ENCODE measurements around the gene ALAS1.

Gene ALAS1

DNA sequence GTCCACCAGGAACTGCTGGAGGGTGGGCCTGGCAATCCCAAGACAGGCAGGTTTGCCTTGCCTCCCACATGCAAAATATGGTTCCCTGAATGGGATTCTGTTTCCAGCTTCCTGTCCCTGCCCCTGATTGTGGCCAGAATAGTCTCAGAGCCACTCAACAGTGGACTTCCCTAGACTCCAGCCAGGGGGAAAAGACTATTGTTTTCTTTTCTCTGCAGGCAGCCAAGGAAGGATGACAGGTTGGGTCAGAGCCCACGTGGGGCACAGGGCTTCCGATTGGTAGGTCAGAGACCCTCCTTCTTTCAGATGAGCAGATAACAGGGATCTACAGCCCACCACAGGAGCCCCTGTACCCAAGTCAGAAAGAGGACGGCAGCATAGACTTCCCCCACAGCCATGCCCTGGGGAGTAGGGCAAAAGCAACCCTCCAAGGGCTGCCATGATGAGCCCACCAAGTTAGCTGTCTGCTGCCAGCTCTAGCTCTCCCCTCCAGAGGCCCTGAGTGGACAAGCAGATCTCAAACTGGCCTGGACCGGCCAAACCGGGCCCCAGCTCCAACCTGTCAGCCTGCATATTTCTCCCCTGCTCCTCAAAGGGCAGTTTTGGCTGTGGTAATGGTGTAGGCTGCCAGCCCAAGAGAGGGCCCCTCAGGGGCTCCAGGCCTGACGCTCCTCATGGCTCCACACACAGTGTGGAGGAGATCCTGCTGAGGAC lies 21.1 kb downstream of the ALAS1 start:
- H3K4me1 ChIP-seq (ENCODE audit: control insufficient read depth, insufficient read depth, low read length): peaks cover 63% of the 10 kb centered on the region

DNA sequence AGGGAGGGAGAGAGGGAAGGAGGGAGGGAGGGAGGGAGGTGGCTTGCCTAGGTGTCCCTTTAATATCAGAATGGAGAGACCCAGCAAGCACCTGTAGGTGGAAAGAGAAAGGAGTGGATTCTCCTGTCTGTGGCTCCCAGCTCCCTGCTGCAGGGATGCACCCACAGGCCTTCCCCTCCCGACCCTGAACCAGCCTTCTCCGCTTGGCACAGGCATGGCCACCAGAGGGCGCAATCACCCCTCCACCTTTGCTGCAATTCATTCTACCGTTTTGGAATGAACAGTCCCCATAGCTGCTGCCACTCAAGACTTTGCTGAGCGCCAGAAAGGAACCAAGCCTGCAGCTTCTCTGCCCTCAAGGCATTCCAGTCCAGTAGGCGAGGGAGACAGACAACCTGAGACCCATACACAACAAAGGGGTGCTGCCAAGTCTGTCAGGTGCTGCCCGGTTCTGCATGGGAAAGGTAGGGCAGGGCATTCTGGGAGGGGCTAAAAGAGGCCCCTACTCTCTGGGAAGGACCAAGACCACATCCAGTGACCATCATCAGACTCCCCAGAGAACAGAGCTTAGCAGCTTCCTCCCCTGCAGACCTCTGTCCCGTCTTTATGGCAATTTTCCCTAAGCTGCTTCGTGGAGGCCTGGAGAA lies 22.5 kb downstream of the ALAS1 start:
- no peaks in the 10 kb centered on the region for H3K27me3 ChIP-seq (ENCODE audit: control insufficient read depth, insufficient read depth, low read length)
- no peaks in the 10 kb centered on the region for H3K36me3 ChIP-seq (ENCODE audit: control insufficient read depth, insufficient read depth, low read length)
- peaks cover 51% of the 10 kb centered on the region for H3K4me1 ChIP-seq (ENCODE audit: control insufficient read depth, insufficient read depth, low read length)
- no peaks in the 10 kb centered on the region for H3K9me3 ChIP-seq (ENCODE audit: control insufficient read depth, low read length)
- no peak overlapping the region for H3K9ac ChIP-seq (ENCODE audit: low read length)
- no peak overlapping the region for H3K4me3 ChIP-seq (ENCODE audit: low read length)

More for the DNA sequence above, 21.1 kb downstream of the ALAS1 start:
- Histone ChIP-seq H3K27me3 (ENCODE audit: control insufficient read depth, insufficient read depth, low read length) (no peaks in the 10 kb centered on the region), H3K4me3 (ENCODE audit: low read length) (no peak overlapping the region), H3K36me3 (ENCODE audit: control insufficient read depth, insufficient read depth, low read length) (peaks cover 7% of the 10 kb centered on the region), H3K9me3 (ENCODE audit: control insufficient read depth, low read length) (no peaks in the 10 kb centered on the region), H3K9ac (ENCODE audit: low read length) (no peak overlapping the region)

DNA sequence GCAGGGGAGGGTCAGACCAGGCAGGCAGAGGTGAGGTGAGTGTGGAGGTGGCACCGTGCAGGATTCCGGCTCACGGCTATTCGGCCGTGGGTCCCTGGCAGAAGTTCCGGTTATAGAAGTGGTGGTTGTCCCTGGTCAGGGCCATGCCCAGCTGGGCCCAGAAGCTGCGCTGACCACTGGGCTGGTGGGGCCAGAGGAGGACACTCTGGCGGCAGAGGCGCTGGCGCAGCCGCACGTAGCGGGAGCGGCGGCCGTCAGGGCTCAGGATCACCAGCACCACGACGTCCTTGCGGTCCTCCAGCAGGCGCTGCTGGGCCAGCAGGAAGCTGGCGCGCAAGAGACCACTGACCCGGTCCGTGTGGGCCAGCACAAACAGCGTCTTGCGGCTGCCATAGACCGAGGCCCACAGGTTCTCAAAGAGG lies 23.2 kb downstream of the ALAS1 start:
- peaks cover 45% of the 10 kb centered on the region for H3K4me1 ChIP-seq (ENCODE audit: control insufficient read depth, insufficient read depth, low read length)
- H3K9ac ChIP-seq (ENCODE audit: low read length): no peak overlapping the region
- H3K4me3 ChIP-seq (ENCODE audit: low read length): no peak overlapping the region
- H3K9me3 ChIP-seq (ENCODE audit: control insufficient read depth, low read length): no peaks in the 10 kb centered on the region
- H3K36me3 ChIP-seq (ENCODE audit: control insufficient read depth, insufficient read depth, low read length): no peaks in the 10 kb centered on the region
- no peaks in the 10 kb centered on the region for H3K27me3 ChIP-seq (ENCODE audit: control insufficient read depth, insufficient read depth, low read length)

DNA sequence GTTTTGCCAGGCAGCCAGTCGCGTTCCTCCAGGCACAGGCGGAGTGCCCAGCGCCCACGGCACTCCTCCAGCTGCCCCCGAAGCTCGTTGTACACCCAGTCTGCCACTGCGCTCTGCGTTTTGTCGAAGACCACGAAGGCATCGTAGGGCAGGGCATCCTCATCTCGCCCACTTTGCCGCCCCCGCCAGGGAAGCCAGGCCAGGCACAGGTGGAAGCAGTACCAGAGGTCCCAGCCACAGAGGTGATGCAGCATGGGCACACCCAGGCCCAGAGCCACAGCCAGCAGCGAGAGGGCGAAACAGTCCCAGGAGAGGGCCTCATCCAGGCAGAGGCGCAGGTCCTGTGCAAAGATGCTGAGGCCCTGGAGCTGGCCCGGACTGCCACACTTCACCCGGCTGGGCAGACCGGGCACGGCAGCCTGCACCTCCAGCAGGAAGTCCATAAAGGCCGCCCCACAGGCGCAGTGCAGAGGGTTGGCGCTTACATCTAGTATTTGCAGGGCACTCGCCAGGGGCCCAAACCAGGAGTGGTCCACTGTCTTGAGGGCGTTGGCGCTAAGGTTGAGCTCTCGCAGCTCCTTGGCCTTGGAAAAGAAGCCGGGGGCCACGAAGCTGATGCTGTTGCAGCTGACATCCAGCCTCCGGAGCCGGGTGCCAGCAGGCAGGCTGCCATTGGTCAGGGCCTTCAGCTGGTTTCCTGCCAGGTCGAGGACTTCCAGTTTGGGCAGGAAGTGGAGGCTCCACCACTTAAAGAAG lies 23.8 kb downstream of the ALAS1 start:
- Histone ChIP-seq H3K4me3 (ENCODE audit: low read length) (no peak overlapping the region), H3K9me3 (ENCODE audit: control insufficient read depth, low read length) (no peaks in the 10 kb centered on the region), H3K27me3 (ENCODE audit: control insufficient read depth, insufficient read depth, low read length) (no peaks in the 10 kb centered on the region), H3K9ac (ENCODE audit: low read length) (no peak overlapping the region), H3K4me1 (ENCODE audit: control insufficient read depth, insufficient read depth, low read length) (peaks cover 39% of the 10 kb centered on the region), H3K36me3 (ENCODE audit: control insufficient read depth, insufficient read depth, low read length) (no peaks in the 10 kb centered on the region)

DNA sequence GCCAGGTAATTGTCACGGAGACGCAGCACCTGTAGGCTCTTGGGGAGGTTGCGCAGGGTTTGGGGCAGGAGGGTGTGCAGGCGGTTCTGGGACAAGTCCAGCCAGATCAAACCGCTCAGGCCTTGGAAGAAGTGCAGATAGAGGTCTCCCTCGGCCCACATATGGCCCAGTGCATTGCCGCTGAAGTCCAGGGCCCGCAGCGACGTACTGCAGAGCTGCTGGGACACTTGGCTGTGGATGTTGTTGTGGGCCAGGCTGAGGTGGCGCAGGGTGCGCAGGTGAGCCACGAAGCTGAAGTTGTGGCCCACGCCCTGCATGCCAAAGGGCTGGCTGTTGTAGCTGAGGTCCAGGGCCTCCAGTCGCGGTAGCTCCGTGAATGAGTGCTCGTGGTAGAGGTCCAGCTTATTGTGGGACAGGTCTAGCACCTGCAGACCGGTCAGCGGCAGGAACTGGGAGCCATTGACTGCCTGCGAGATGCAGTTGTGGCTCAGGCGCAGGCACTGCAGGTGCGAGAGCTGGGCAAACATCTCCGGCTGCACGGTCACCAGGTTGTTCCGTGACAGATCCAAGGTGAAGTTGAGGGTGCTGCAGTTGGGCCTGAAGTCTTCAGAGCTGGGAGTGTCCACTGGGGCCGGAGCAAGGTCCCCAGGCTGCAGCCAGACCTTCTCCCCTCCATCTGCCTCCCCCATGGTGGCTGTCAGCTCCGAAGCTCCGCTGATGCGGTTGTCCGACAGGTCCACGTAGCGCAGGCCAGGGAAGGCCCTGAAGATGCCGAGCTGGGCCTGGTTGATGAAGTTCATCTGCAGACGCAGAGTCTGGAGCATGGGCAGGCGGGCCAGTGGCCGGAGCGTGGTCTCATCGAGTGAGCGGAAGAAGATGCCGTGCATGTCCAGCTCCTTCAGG lies 24.6 kb downstream of the ALAS1 start:
- no peaks in the 10 kb centered on the region for H3K27me3 ChIP-seq (ENCODE audit: control insufficient read depth, insufficient read depth, low read length)
- H3K9ac ChIP-seq (ENCODE audit: low read length): no peak overlapping the region
- H3K9me3 ChIP-seq (ENCODE audit: control insufficient read depth, low read length): no peaks in the 10 kb centered on the region
- peaks cover 32% of the 10 kb centered on the region for H3K4me1 ChIP-seq (ENCODE audit: control insufficient read depth, insufficient read depth, low read length)
- H3K36me3 ChIP-seq (ENCODE audit: control insufficient read depth, insufficient read depth, low read length): no peaks in the 10 kb centered on the region
- no peak overlapping the region for H3K4me3 ChIP-seq (ENCODE audit: low read length)

DNA sequence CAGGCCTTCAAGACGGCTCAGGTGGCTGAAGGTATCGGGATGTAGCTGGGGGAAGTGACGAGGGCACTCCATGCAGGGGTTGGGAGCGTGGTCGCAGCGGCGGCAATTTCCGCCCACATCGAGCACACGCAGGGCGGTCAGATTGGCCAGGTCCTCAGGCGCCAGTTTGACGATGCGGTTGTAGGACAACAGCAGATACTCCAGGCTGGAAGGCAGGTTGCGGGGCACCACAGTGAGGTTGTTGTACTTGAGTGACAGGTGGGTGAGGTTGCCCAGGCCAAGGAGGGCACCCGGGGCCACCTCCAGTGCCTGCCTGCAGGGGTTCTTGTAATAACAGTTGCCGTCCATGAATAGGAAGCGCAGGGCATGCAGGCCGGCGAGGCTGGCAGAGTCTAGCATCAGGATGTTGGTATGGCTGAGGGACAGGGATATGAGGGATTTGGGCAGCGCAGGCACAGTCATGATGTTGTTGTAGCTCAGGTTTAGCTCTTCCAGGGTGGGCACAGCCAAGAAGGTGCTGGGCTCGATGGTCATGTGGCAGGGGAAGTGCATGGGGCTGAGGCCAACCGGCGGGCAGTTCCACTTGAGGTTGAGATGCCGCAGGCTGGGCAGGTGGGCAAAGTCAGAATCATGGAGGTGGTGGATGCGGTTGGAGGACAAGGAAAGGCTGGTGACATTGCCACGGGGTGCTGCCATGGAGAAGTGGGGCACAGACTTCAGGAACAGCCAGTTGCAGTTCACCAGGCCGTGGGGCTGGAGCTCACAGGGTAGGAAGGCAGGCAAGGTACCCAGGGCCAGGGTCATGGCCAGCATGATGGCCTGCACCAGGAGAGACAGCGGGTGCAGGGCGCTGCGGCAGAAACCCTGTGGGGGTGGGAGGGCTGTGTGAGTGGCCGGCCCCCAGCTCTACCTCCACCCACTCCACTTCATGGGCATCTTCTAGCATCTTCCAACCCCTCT lies 25.8 kb downstream of the ALAS1 start:
- Histone ChIP-seq H3K27me3 (ENCODE audit: control insufficient read depth, insufficient read depth, low read length) (no peaks in the 10 kb centered on the region), H3K4me1 (ENCODE audit: control insufficient read depth, insufficient read depth, low read length) (peaks cover 20% of the 10 kb centered on the region), H3K4me3 (ENCODE audit: low read length) (no peak overlapping the region), H3K9ac (ENCODE audit: low read length) (no peak overlapping the region), H3K36me3 (ENCODE audit: control insufficient read depth, insufficient read depth, low read length) (no peaks in the 10 kb centered on the region), H3K9me3 (ENCODE audit: control insufficient read depth, low read length) (no peaks in the 10 kb centered on the region)

DNA sequence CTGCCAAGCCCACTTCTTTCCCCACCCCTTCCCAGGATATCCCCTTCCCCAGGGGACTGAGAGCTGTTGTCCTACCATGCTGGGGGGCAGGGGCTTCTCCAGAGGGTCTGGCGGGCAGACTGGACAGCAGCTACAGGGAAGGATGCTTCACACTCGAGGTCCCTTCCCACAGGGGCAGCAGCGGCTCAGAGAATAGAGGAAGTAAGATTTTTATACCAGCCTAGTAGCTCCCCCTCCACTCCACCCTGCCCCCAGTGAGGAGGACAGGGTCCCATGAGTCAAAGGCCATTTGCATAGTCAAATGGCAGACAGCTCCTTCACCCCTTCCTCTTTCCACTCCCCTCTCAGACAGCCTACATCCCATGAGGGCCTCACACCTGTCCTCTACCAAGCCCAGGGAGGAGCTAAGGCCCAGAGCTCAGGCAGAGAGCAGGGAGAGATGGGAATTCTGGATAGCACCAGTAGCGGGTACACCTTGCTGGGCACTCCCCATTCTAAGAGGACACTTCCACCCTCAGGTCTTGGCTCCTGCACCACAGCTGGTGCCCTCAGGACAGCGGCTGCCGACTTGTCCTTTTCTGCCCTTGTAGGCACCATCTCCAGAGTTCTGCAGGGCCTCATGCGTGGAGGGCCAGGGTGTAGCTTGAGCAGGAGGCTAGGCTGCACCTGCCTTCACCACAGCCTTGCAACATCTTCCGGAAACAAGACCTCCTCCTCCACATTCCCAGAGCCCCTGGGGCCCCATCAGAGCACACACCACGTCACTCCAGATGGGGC lies 27.7 kb downstream of the ALAS1 start, which contains the start of gene TLR9:
TSS of gene TLR9 (minus strand) at position 194 of the 777 bp plus-strand sequence. CDS start at position 78, 116 bp downstream.
- peaks cover 17% of the 10 kb centered on the region for H3K36me3 ChIP-seq (ENCODE audit: control insufficient read depth, insufficient read depth, low read length)
- peaks cover 4% of the 10 kb centered on the region for H3K4me1 ChIP-seq (ENCODE audit: control insufficient read depth, insufficient read depth, low read length)
- no peak within 1 kb of the TSS for H3K4me3 ChIP-seq (ENCODE audit: low read length)
- no peak within 1 kb of the TSS for H3K9ac ChIP-seq (ENCODE audit: low read length)
- H3K27me3 ChIP-seq (ENCODE audit: control insufficient read depth, insufficient read depth, low read length): no peaks in the 10 kb centered on the region
- H3K9me3 ChIP-seq (ENCODE audit: control insufficient read depth, low read length): no peaks in the 10 kb centered on the region

DNA sequence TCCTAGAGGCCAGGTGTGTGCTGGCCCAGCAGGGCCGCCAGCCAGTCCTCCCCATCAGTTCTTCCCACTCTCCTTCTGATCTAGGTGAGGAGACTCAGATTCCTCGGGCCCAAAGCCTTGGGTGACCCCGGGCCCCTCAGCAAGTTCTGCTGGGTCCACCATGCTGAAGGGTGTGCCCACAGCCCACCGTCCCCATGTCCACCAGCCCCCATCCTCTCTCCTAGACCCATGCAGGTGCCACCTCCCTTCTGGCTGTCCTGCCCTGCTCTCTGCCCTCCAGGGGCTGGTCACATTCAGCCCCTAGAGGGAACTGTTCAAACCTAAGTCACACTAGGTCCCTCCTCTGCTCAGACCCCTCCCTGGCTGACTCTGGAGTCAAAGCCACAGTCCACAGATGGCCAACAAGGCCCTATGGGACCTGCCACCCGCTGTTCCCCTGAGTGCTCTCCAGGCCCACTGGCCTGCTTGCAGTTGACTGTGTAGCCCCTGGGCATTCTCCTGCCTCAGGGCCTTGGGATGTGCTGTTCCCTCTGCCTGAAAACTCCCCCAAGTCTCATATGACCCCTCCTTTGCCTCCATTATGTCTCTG lies 28.4 kb downstream of the ALAS1 start:
- Histone ChIP-seq H3K9me3 (ENCODE audit: control insufficient read depth, low read length) (no peaks in the 10 kb centered on the region), H3K36me3 (ENCODE audit: control insufficient read depth, insufficient read depth, low read length) (peaks cover 17% of the 10 kb centered on the region), H3K4me1 (ENCODE audit: control insufficient read depth, insufficient read depth, low read length) (no peaks in the 10 kb centered on the region), H3K4me3 (ENCODE audit: low read length) (no peak overlapping the region), H3K27me3 (ENCODE audit: control insufficient read depth, insufficient read depth, low read length) (no peaks in the 10 kb centered on the region), H3K9ac (ENCODE audit: low read length) (no peak overlapping the region)

DNA sequence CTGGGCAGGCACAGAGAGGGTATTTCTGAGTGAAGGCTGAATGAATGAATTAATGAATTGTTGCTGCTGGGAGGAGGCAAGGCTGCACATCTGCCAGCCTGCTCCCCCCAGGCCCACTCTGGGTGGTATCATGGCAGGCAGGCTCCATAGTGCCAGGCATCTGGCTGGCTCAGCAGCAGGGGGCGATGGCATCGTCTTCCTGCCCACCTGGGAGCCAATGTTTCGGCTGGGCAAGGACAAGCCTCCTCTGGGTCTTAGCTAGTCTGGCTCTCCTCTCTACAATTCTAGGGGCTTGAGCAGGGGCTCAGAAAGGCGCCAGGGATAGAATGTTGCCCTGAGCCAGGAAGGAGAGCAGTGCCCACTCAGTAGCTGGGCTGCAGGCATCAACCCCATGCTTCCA lies 29.2 kb downstream of the ALAS1 start:
- Histone ChIP-seq H3K4me1 (ENCODE audit: control insufficient read depth, insufficient read depth, low read length) (no peaks in the 10 kb centered on the region), H3K9me3 (ENCODE audit: control insufficient read depth, low read length) (no peaks in the 10 kb centered on the region), H3K27me3 (ENCODE audit: control insufficient read depth, insufficient read depth, low read length) (no peaks in the 10 kb centered on the region), H3K36me3 (ENCODE audit: control insufficient read depth, insufficient read depth, low read length) (peaks cover 17% of the 10 kb centered on the region), H3K4me3 (ENCODE audit: low read length) (no peak overlapping the region), H3K9ac (ENCODE audit: low read length) (no peak overlapping the region)

DNA sequence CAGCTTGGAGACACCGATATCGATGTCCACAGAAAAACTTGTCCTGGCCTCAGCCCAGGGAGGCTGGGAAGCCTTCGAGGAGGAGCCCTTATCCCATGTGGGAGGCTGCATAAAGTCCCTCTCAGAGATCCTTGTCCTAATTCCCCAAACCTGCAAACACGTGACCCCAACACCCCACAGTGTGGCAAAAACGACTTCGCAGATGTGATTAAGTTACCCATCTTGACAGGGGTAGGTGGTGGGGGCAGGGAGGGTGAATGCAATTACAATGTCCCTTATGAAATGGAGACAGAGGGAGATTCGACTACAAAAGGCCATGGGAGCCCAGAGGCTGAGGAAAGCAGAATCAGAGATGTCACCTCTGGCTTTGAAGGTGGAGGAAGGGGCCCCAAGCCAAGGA lies 29.8 kb downstream of the ALAS1 start:
- Histone ChIP-seq H3K9me3 (ENCODE audit: control insufficient read depth, low read length) (no peaks in the 10 kb centered on the region), H3K36me3 (ENCODE audit: control insufficient read depth, insufficient read depth, low read length) (peaks cover 17% of the 10 kb centered on the region), H3K9ac (ENCODE audit: low read length) (no peak overlapping the region), H3K27me3 (ENCODE audit: control insufficient read depth, insufficient read depth, low read length) (no peaks in the 10 kb centered on the region), H3K4me1 (ENCODE audit: control insufficient read depth, insufficient read depth, low read length) (no peaks in the 10 kb centered on the region), H3K4me3 (ENCODE audit: low read length) (no peak overlapping the region)

Measured in mucosa of stomach (tissue), 1 donor.